B cell (primary cell): ENCODE results near the gene NEBL. TPM values are rescaled to one million over a fixed set of nuclear protein-coding genes. Genes with fewer than 3 reads are reported as not detected.

ENCODE experiments used
- ATAC-seq: fragments of 200-7000 bp; cut with Tn5 transposase; one replicate; pipeline ENCODE4 v1.10.0; 2021; ENCODE audit warnings: low read depth, mild to moderate bottlenecking, moderate number of reproducible peaks, moderate library complexity
- CTCF ChIA-PET: fragments of 350-600 bp; sonication (Branson Sonifier 250); formaldehyde crosslinking; loops from one replicate; lab custom pipeline; 2021; ENCODE audit warnings: antibody characterized with exemption, inconsistent platforms; lab: Charles Lee
- POLR2A ChIA-PET: fragments of 350-600 bp; sonication (Branson Sonifier 250); formaldehyde crosslinking; loops from one replicate; lab custom pipeline; 2021; ENCODE audit warnings: antibody characterized with exemption; lab: Charles Lee
- DNase-seq: peaks from one replicate; pipeline ENCODE4 v3.0.0; 2013
- H2AFZ ChIP-seq: 2 replicates; pipeline ENCODE4 v1.6.1; 2012; ENCODE audit warnings: mild to moderate bottlenecking, low read depth, low read length; ENCODE audit not compliant: insufficient read depth, poor library complexity, severe bottlenecking
- H3K27ac ChIP-seq, 2 donors: 1 replicate in 1 of 2; 2 replicates in 1 of 2; pipeline ENCODE4 v1.5.1; 2012 to 2013; ENCODE audit warnings: low read length in 2 of 2, mild to moderate bottlenecking in 2 of 2, moderate library complexity in 1 of 2
- H3K27me3 ChIP-seq, 4 experiments: fragments of 200-600 bp in 1 of 4; sonication (generic) in 1 of 4; replicated peaks in 1 of 4; 1 replicate in 2 of 4; 2 replicates in 2 of 4; pipeline versions ENCODE4 v1.6.1 to v1.7.0; 2013 to 2016; ENCODE audit warnings: low read length in 3 of 4, mild to moderate bottlenecking in 2 of 4, mixed read lengths in 1 of 4, moderate library complexity in 1 of 4; ENCODE audit not compliant: insufficient read depth in 4 of 4, control insufficient read depth in 3 of 4; ENCODE audit errors: control extremely low read depth in 1 of 4
- H3K36me3 ChIP-seq, 2 experiments: replicated peaks in 1 of 2; 1 replicate in 1 of 2; 2 replicates in 1 of 2; pipeline versions ENCODE4 v1.6.1 to v1.7.1; 2013; ENCODE audit warnings: low read length in 1 of 2; ENCODE audit not compliant: insufficient read depth in 2 of 2, control insufficient read depth in 1 of 2; ENCODE audit errors: control extremely low read depth in 1 of 2, extremely low read depth in 1 of 2
- H3K4me1 ChIP-seq, 2 donors: fragments of 200-600 bp in 1 of 2; sonication (generic) in 1 of 2; 1 replicate in 1 of 2; 2 replicates in 1 of 2; pipeline versions ENCODE4 v1.5.1 to v1.6.1; 2013 to 2017; ENCODE audit warnings: low read length in 2 of 2; ENCODE audit not compliant: control insufficient read depth in 2 of 2, insufficient read depth in 2 of 2
- H3K4me2 ChIP-seq: replicated peaks from 2 replicates; pipeline ENCODE3; 2012; ENCODE audit warnings: mild to moderate bottlenecking, low read depth, low read length; ENCODE audit not compliant: poor library complexity, severe bottlenecking
- H3K4me3 ChIP-seq, 5 experiments: fragments of 200-600 bp in 1 of 5; sonication (generic) in 1 of 5; 1 replicate in 3 of 5; 2 replicates in 2 of 5; pipeline versions ENCODE4 v1.5.1 to v1.7.0; 2011 to 2016; ENCODE audit warnings: low read length in 4 of 5, mild to moderate bottlenecking in 4 of 5, low read depth in 2 of 5, control low read depth in 1 of 5, moderate library complexity in 1 of 5; ENCODE audit not compliant: insufficient read depth in 1 of 5; ENCODE audit errors: control extremely low read depth in 1 of 5, extremely low read depth in 1 of 5
- H3K79me2 ChIP-seq: fragments of 200-600 bp; sonication (generic); one replicate; pipeline ENCODE4 v1.6.0; 2016; ENCODE audit warnings: low read length; ENCODE audit not compliant: control insufficient read depth, insufficient read depth
- H3K9ac ChIP-seq: fragments of 200-600 bp; sonication (generic); 2 replicates; pipeline ENCODE4 v1.6.1; 2017; ENCODE audit warnings: mild to moderate bottlenecking, low read length, moderate library complexity
- H3K9me3 ChIP-seq, 3 donors: one replicate each; pipeline versions ENCODE4 v1.6.1 to v1.7.1; 2013; ENCODE audit warnings: low read length in 2 of 3; ENCODE audit not compliant: control insufficient read depth in 2 of 3, insufficient read depth in 1 of 3; ENCODE audit errors: control extremely low read depth in 1 of 3
- H4K20me1 ChIP-seq: 2 replicates; pipeline ENCODE4 v1.6.0; 2012; ENCODE audit warnings: mild to moderate bottlenecking, low read length; ENCODE audit not compliant: insufficient read depth, control insufficient read depth, poor library complexity, severe bottlenecking
- H3K27ac Mint-ChIP-seq: one replicate; pipeline ENCODE4 v1.8.0; 2021; ENCODE audit warnings: mixed read lengths
- H3K27me3 Mint-ChIP-seq: one replicate; pipeline ENCODE4 v1.8.0; 2021; ENCODE audit warnings: mixed read lengths
- H3K4me1 Mint-ChIP-seq: one replicate; pipeline ENCODE4 v1.8.0; 2021; ENCODE audit warnings: mixed read lengths
- H3K4me3 Mint-ChIP-seq: one replicate; pipeline ENCODE4 v1.8.0; 2021; ENCODE audit warnings: mixed read lengths
- H3K9me3 Mint-ChIP-seq: one replicate; pipeline ENCODE4 v1.8.0; 2022; ENCODE audit warnings: mixed read lengths; ENCODE audit not compliant: insufficient read depth
- EZH2 ChIP-seq: IDR thresholded peaks from 2 replicates; pipeline ENCODE4 v1.6.1; 2012; ENCODE audit warnings: borderline replicate concordance, low read depth, mild to moderate bottlenecking, moderate library complexity, low read length; ENCODE audit not compliant: insufficient read depth, poor library complexity, severe bottlenecking
- WGBS: methylation state at CpG from one replicate; pipeline ENCODE4 v1.1.5; 2013; ENCODE audit warnings: missing lambda C conversion rate; ENCODE audit not compliant: insufficient coverage; 5-methylcytosine and 5-hydroxymethylcytosine counted together
- intact Hi-C: fragments of 100-400 bp; cut with micrococcal nuclease; formaldehyde crosslinking; loops from one replicate; pipeline ENCODE4 v1.10.0; 2022
- polyA plus RNA-seq: library from polyadenylated mRNA; depleted of rRNA; stranded (reverse); fragments of >200 nt; gene quantifications from 2 replicates; pipeline ENCODE4 v1.2.3, GENCODE V29; 2012
- total RNA-seq, 2 donors: library from RNA; stranded (reverse); fragments of 120-200 nt in 1 of 2; gene quantifications; 1 replicate in 1 of 2; 2 replicates in 1 of 2; pipeline versions ENCODE4 v1.2.3 to v1.2.4, GENCODE V29; 2013 to 2022
- TF ChIP-seq, protein P1 (sequence below): fragments of 200-600 bp; IDR thresholded peaks from one replicate; pipeline ENCODE4 v1.8.0; 2022; ENCODE audit warnings: antibody characterized with exemption, mild to moderate bottlenecking

Gene NEBL
- total and polyA plus RNA-seq, 2 donors (not counting 1 experiment from before 2014, with no cell fraction given): not detected

DNA sequence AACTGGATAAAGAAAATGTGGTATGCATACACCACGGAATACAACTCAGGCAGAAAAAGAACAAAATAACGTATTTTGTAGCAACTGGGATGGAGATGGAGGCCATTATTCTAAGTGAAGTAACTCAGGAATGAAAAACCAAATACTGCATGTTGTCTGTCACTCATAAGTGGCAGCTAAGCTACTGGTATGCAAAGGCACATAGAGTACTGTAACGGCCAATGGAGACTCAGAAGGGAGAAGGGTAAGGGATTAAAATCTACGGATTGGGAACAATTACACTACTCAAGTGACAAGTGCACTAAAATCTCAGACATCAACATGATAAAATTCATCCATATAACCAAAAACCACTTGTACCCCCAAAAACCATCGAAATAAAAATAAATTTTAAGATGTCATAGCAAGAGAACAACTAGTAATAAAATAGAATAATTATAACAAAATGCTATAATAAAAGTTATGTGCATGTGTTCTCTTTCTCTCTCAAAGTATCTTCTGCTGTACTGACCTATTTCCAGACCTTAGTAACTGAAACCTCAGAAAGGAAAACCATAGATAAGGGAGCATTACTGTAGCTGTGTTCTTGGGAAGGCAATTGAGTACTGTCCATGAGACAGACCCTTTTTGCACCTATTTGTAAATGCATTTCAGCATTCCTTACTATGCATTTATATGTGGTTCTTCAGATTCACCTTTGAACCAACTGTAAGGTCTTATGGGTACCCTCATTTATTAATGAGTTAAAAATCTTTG lies 6.7 kb upstream of the NEBL start:
- Histone ChIP-seq H3K4me2 (no peak overlapping the region), H3K4me1 (no peaks in the 10 kb centered on the region), H4K20me1 (no peaks in the 10 kb centered on the region), H3K4me3 (no peak overlapping the region), H2AFZ (no peak overlapping the region), H3K9ac (no peak overlapping the region), H3K36me3 (no peaks in the 10 kb centered on the region), H3K79me2 (no peaks in the 10 kb centered on the region), H3K27ac (no peak overlapping the region), H3K9me3 (no peaks in the 10 kb centered on the region), H3K27me3 (no peaks in the 10 kb centered on the region)
- H3K27me3 Mint-ChIP-seq: no peaks in the 10 kb centered on the region
- TF ChIP-seq EZH2: no peak
- TF ChIP-seq, protein P1, sequence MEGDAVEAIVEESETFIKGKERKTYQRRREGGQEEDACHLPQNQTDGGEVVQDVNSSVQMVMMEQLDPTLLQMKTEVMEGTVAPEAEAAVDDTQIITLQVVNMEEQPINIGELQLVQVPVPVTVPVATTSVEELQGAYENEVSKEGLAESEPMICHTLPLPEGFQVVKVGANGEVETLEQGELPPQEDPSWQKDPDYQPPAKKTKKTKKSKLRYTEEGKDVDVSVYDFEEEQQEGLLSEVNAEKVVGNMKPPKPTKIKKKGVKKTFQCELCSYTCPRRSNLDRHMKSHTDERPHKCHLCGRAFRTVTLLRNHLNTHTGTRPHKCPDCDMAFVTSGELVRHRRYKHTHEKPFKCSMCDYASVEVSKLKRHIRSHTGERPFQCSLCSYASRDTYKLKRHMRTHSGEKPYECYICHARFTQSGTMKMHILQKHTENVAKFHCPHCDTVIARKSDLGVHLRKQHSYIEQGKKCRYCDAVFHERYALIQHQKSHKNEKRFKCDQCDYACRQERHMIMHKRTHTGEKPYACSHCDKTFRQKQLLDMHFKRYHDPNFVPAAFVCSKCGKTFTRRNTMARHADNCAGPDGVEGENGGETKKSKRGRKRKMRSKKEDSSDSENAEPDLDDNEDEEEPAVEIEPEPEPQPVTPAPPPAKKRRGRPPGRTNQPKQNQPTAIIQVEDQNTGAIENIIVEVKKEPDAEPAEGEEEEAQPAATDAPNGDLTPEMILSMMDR: no peak
- H3K9me3 Mint-ChIP-seq: no peaks in the 10 kb centered on the region
- no peak overlapping the region for H3K27ac Mint-ChIP-seq
- H3K4me3 Mint-ChIP-seq: no peak overlapping the region
- ChIA-PET POLR2A (no interaction called here), CTCF (interaction anchor here (0.5 kb wide), 1 partner anchor 9 kb away, joined by 3 read pairs; no protein-coding TSS in a partner anchor)
- ATAC-seq: no peak
- no peaks in the 10 kb centered on the region for H3K4me1 Mint-ChIP-seq
- DNase-seq: no peak
- intact Hi-C loops: no loop called here
- WGBS: 93% methylated on average over 2 of the region's 5 CpGs

DNA sequence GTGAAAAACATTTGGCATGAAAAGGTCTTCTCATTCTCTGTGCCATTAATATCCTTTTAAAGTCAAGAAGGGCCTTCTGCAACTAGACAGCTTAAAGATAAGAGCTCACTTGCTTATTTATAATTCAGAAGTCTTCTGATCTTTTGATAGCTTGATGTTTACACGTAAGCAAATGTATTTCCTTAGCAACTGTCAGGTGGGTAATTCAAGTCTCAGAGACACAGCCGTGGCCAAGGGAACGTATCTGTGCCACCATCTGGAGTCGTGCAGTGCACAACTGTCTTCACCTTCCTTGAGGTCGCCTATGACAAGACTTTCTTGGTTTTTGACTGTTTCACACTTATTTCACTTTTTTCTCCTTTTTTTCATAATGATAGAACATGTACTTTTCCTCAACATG lies 4.0 kb upstream of the NEBL start:
- ChIA-PET CTCF (no interaction called here), POLR2A (no interaction called here)
- H3K4me1 ChIP-seq: no peaks in the 10 kb centered on the region
- no peaks in the 10 kb centered on the region for H4K20me1 ChIP-seq
- H3K27me3 Mint-ChIP-seq: no peaks in the 10 kb centered on the region
- H2AFZ ChIP-seq: no peak overlapping the region
- no peaks in the 10 kb centered on the region for H3K9me3 ChIP-seq
- H3K9me3 Mint-ChIP-seq: no peaks in the 10 kb centered on the region
- intact Hi-C loops: no loop called here
- H3K4me1 Mint-ChIP-seq: no peaks in the 10 kb centered on the region
- H3K4me3 Mint-ChIP-seq: no peak overlapping the region
- no peak overlapping the region for H3K9ac ChIP-seq
- H3K79me2 ChIP-seq: no peaks in the 10 kb centered on the region
- no peak for ATAC-seq
- no peak for DNase-seq
- no peak for TF ChIP-seq EZH2
- TF ChIP-seq, protein P1: no peak
- no peak overlapping the region for H3K4me2 ChIP-seq
- WGBS: 95% methylated on average over 3 of the region's 5 CpGs
- no peak overlapping the region for H3K4me3 ChIP-seq
- no peaks in the 10 kb centered on the region for H3K36me3 ChIP-seq
- no peaks in the 10 kb centered on the region for H3K27me3 ChIP-seq
- no peak overlapping the region for H3K27ac ChIP-seq
- H3K27ac Mint-ChIP-seq: no peak overlapping the region
